HG03571 (cell line): Measurements from ENCODE around the gene RPL27A.
"Not testable (repeated sequence)": the region's sequence is repeated elsewhere in the genome, so short reads cannot be mapped to it uniquely, and the experiment has no call there.

Source experiments
- ATAC-seq: cut with Tn5 transposase; IDR thresholded peaks from one replicate; pipeline ENCODE4 v1.9.1; 2021; ENCODE audit not compliant: unreplicated experiment

The RPL27A gene

DNA sequence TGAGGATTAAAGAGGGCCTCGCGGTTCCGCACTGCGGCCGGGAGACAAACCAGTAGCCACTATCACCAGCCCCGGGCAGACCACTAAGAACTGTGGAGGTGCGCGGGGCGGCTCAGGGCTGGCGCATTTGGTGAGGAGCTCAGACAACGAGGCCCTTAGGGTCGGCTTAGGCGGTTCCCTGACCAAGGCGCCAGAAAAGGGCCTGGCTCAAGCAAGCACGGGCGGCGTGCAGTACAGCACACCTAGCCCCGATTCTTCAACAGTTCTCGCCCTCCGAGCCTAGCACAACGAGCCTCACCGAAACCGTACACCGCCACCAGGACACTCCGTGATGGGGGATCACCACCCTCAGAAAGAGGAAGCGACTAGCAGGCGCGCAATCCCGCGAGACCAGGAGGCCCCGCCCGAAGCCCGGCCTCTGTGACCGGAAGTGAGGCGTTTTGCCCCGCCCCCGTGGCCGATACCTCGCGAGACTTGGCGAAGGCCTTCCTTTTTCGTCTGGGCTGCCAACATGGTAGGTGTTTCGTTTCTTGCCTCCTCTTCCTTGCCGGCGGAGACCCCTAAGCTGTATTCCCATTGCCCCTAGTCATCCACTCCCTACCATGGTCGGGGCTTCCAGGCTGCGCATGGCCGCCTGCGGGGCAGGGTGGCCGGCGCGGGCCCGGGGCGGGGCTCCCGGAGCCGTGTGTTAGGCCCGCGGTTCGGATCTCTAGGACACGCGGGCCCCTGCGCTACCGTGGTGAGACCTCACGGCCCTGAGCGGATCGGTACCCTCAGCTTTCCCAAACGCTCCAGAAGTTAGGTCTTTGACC, at the start of gene RPL27A, which contains the start of gene TRIM66:
Gene RPL27A (plus strand): TSS at position 490 of the 812 bp plus-strand sequence. CDS start 22 bp downstream, at position 512.
Gene TRIM66 (minus strand): TSS at position 363 of the 812 bp plus-strand sequence. CDS start 10,391 bp downstream, outside the sequence.
- peak; percentile 86 for ATAC-seq

DNA sequence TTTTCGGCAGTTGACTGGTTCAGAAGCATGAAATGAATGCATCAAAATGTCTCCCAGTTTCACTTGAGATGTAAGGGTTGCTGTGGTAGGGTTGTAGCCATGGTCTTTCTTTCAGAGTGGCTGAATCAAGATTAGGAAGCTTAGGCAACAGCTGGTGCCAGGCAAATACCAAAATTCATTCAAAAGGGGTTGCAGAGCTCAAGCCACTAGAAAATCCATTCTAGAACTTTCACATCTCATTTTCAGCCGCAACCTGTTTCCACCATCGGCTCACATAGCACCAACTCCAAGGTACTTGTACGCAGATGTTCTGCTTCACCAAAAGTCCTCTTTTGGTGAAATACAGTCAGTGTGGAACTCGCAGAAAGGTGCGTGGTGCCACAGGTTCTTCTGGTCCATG, 48.1 kb upstream of the RPL27A start:
- no peak for ATAC-seq

DNA sequence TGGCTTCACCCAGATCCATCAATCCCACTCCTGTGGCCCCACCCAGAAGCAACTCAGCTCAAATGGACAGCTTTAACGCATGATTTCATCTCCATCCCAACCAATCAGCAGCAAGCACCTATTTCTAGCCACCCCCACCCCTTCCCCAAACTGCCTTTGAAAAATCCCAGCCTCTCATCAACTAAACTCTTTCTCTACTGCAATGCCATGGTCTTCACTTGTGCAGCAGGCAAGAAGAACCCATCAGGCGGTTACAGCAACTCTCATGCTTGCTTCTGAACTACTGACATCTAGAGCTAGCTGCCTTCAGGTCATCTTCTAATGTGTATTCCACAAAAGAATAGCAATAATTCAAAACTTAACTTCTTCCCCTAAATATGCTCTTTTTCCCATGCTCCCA, 46.5 kb upstream of the RPL27A start:
- no peak for ATAC-seq

DNA sequence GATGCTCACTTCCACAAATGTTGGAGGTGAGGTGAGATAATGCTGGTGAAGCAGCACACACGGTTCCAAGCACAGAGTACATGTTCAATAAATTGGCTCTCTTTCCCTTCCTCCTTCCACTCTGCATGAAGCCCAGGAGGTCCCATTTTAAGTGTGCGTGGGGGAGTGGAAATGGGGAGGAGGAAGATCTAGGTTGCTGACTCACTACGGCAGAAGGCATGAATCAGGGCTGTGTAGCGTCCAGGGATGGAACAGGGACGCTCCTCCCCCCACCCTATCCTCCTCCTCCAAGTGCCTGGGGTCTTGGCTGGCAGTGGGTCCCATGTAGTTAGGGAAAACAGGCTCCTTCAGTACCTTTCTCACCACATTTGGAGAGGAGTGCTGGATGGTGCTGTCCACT, 44.3 kb upstream of the RPL27A start:
- no peak for ATAC-seq

DNA sequence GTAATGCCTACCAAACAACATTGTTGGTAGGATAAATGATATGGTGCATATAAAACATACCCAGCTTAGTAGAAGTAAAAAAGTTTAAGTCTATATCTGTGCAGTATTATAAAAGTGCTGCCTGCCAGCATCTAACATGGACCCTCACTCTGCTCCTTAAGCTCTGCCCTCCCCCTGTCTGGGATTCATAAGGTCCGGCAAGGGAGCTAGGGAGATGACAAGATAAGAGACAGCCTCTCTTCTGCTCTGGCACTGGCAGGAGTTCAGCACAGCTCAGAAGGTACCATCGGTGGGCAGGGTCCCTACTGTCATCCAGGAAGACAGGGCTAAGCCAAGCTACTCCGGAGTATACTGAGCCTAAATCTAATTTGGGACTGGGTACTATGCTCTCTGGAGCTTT, 42.9 kb upstream of the RPL27A start:
- ATAC-seq: no peak

DNA sequence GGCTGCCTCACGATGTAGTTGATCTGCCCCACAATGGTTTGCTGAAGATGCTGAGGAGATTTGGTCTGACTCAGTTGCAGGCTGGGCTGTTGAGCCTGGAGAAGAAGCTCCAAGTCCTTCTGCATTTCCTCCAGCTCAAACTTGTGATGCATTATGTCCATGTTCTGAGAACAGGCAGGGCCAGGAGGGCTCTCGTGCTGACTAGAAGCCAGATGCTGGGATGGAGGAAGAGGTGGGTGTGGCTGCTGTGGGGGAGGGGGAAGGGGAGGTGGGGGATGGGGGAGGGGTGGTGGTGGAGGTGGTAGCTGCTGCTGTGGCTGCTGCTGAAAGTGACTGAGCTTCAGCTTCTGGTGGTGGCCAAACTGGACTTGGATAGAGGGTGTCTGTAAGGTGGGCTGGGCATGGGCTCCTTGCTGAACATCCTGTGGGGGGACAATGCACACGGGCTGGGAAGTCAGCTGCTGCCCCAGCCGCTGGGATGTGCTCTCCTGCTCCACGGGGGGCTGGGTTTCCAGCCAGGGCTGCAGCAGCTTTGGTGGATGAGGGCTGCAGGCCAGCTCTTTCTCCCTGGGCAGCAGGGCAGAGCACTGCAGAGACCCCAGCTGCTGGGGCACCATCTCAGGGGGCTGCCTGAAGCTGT, 42.2 kb upstream of the RPL27A start:
- ATAC-seq: no peak

DNA sequence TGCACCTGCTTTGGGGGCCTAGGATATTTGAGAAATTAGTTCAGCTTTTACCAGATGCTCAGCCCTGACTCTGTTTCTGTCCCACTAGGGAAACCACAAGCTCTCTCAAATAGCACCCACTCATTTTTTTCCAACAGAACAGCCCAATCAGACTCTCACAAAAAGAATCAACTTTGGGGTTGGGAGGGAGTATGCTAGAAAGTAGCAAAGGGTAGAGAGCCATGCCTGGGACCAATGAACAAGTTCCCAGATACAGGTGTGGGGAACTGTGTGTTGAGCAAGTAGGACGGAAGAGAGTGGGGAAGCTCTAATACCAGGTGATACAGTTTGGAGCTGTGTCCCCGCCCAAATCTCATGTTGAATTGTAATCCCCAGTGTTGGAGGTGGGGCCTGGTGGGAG, 41.3 kb upstream of the RPL27A start:
- no peak for ATAC-seq

DNA sequence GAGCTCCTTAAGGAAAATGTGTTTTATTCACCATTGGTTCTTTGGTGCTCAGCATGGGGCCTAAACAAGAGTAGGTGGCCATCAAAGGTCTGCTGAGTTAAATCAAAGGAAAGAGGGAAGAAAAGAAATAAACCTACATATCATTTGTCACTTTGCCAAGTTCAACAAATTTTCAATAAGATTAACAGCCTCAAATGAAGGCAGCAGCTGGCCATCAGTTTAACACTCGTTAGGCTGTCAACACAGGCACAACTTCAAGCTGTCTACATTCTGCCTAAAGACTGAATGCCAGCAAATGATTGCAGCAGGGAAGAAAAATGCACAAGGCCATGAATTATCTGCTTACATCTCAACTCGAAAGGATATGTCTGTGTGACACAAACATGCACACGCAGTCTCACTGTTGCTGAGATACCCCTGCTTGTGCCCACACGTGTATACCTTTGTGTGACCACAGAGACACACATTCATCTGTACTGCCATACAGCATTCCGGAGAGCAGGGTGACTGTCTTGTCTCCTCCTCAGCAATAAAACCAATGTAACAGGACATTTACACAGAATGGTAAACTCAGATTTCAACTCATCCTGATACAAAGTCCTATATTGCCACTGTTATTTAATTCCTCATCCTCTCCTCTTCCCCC, 40.3 kb upstream of the RPL27A start:
- no peak for ATAC-seq

DNA sequence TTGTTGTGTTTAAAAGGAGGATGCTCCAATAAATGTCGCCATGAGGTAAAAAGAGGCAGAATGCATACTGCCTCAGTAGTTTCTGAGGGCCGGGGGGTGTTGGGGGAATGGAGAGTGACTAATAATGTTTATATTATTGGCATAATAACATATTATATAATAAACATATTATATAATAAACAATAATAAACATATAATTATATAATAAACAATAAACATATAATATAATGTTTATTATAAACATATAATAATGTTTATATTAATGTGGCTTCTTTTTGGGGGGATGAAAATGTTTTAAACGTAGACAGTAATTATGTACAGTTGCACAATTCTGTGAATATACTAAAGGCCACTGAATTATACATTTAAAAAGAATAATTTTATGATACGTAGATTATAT, 35.7 kb upstream of the RPL27A start:
- ATAC-seq: no peak

DNA sequence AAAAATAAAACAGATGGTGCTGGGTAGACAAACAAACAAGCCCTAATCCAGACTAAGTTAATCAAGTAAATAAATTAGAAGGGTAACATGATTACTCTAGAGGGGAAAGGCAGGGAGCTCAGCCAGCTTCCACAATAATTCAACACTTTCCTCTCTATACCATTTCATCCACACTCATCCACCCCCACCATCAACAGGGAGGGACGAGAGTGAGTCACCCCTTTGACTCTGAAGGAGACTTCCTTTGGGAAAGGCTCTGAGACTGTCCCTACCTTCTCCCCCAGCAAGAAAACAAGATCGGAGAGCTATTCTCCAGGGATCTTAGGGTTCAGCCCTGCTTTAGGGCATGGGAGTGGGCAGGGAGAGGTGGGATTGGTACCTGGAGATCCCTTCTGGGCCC, 33.2 kb upstream of the RPL27A start:
- ATAC-seq: no peak

DNA sequence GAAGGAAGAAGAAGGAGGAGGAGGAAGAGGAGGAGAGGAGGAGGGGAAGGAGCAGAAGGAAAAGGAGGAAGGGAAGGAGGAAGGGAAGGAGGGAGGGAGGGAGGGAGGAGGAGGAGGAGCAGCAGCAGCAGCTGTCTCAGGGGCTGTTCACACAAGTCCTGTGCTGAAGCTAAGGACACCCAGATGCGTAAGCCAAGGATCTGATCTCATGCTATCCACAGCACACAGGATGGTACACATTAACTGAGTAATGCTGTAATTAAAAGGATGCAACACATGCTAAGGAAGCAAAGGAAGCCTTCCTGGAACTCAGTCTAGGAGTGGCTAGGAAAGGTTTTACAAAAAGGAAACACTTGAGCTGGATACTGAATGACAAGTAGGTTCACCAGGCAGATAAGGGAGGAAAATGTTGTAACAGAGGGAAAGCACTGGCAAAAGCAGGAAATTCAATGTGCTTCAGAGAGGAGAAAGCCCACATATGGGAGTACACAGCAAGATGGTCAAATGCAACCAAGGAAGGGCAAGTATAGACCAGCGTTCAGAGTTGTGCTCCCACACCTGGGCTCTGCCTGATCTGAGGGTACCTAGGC, 32.1 kb upstream of the RPL27A start:
- ATAC-seq: no peak

DNA sequence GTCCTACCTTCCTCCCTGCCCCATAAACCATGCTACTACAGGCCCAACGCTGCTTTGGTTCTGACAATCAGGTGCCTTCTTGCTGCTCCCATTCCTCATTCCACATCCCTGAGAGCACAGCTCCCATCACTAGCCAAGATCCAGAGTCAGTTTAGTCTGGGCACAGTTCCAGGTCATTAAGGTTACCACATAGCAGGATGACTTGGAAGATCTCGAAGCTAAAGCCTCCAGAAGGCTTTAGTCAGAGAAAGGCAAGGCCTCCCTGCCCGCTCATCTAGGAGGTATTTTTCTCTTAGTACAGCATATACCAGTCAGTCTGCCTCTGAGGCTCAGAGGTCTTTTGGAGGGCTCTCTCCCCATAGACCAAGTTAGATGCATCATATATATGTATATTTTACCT, 30.5 kb upstream of the RPL27A start:
- no peak for ATAC-seq

DNA sequence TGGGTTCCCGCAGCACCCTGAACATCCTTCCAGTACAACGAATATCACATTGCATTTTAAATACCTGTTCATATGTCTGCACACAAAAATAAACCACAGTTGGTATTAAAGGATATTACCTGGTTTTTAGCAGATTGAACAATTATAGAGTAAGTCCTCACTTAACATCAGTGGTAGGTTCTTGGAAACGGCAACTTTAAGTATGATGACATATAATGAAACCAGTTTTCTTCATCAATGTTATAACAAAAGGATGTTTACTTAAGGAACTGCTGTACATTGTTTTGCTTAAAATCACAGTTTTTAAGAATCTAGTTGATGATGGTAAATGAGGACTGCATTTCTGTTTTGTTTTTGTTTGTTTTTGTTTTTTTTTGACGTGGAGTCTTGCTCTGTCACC, 28.1 kb upstream of the RPL27A start:
- no peak for ATAC-seq

DNA sequence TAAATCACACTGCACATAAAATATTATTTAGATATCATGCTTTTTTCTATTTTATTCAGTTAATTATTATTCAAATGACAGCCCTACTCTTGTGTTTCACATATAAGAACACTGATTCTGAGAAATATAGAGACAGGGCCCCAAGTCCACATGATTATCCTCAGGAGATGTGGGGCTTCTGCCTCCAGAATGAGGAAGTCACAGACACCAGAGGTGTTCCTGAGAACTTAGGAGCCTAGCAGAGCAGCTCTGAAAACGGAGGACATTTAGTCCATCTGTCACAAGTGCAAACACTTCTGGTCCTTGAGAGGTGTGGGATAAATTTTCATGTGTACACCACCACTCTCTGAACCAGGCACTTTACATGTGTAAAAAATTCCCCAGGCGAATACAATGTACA, 26.3 kb upstream of the RPL27A start:
- ATAC-seq: no peak

DNA sequence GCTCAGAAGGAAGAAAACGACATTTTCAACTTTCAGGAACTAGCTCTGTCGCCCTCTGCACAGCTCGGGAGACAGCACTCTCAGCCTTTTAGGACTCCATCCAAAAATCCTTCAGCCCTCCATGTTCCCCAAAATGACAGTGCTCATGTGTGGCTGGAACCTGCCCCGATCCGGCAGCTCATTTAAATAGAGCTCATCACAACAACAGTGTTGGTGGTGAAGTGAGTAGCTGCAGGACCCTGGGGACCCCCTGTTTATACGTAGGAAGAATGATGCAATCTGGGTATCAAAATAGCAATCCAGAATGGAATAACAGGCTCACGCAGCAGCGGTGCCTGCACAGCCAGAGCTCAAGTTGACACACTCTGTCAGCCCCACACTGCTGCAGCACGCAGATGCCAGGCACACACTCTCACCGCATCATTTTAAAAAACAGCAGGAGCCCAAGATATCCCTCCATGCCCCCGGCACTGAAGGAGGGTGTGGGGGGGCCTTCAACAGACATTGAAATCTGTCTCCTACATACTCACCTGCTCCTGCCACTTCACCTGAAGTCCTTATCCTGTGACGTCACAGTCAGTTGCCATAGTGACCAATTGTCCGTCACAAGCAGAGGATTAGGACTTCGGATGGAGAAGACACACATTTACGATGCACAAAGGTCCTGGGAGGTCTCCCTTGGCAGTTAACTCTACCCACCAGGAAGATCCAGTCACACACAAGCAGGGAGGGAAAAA, 24.1 kb upstream of the RPL27A start:
- ATAC-seq: no peak

DNA sequence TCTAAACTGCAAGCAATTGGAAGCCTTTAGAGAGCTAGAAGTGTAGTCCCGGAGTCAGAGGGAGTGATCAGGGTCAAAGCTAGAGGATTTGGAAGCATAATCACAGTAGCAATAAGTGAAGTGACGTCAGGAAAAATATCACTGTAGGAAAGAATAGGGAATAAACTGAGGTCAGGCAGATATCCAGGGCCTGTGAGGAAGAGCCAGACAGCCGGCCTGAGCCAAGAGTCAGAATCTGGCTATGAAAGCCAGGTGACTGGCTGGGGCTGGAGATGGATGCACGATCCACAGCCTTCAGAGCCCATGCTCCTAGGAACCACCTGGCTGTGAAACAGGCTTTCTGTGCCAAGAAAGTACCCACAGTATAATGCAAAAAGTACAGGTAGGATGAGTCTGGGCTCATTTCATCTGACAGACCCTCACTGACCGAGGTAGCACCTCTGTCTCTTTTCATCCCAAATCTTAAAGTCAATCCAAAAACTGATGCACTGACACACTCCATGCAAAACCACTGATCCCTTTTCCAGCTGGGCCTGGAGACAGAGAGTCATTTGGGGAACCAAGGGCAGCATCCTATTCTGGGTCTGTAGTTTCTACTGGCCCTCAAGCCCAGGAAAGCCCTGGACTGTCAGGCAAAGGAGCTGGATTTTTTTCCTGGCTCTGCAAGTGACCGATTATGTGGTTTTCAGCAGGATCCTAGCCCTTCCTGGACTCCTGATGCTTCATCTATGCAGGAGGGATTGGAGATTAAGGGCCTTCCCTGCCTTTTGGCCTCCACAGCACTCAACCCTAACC, 21.4 kb upstream of the RPL27A start:
- ATAC-seq: no peak

DNA sequence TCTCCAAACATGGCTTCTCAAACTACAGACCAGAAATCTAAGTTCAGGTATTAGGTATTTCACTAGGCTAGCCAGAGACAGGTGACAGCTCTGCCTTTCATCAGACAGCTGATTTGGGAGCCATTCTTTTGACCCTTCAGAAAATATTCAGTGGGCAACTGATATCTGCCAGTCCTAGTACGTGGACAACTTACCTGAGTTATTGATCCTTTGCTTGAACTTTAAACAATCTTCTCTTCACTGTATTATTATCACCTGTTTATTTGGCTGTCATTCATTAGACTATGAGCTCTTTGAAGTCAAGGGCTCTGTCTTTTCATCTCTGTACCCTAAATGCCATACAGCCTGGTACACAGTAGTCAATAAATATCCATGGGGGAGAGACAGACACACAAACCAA, 17.4 kb upstream of the RPL27A start:
- ATAC-seq: no peak

DNA sequence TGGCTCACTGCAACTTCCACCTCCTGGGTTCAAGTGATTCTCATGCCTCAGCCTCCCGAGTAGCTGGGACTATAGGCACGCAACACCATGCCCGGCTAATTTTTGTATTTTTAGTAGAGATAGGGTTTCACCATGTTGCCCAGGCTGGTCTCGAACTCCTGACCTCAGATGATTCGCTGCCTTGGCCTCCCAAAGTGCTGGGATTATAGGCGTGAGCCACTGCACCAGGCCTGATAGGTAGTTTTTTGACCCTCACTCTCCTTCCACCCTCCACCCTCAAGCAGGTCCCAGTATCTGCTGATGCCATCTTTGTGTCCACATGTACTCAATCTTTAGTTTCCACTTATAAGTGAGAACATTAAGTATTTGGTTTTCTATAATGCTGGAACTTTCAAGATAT, 12.5 kb upstream of the RPL27A start:
- not testable (repeated sequence) for ATAC-seq

DNA sequence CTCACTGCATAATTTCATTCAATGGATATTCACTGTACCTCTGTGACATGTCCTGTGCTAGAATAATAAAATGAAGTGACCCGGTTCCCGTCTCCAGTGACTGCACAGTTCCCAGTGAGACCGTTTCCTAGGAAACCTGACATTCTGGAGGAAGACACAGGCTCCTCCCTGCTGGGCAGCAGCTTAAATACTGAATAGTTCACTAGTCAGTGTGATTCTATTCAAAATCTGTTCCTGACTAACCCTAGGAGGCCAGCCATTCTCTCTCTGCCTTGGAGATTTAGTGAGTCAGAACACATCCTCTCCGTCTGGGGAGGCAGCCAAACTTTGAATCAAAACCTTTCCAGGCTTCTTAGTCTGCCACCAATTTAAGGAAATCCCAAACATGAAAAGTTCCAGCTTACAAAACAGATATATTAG, 11.4 kb upstream of the RPL27A start:
- no peak for ATAC-seq

DNA sequence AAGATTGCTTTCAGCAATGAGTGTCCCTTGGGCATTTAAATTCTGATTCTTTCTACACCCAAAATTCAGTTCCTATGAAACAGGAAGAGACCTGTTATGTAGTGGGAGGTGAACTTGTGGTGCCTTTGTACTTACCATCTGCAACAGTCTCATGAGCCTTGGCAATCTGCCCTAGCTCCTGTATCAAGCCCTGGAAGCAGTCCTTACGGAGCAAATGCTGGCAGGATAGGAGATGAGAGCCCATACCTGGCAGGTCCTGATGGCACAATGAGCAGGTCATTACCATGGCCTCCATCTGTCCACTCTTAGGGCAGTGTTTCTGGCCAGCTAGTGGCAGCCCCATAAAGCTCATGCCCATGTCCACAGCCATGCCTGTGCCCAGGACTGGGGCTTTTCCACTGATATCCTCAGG, 10.9 kb upstream of the RPL27A start:
- no peak for ATAC-seq
